Activated naive CD4-positive, alpha-beta T cell treated with anti-CD3 and anti-CD28 coated beads, Interleukin-2, amount 50 U/mL, for 72 hours (primary cell): Measurements from ENCODE around the gene TYMP. TPM values are rescaled to one million over a fixed set of nuclear protein-coding genes. Genes with fewer than 3 reads are reported as not detected.
A peak's percentile ranks its signal among the peaks of the same experiment; 100 is the strongest.

Experiments
- ATAC-seq, 2 donors: fragments of 150-1000 bp; cut with Tn5 transposase; 2 replicates each; pipeline ENCODE4 v1.10.0; 2021; ENCODE audit warnings: mild to moderate bottlenecking in 2 of 2, moderate library complexity in 2 of 2
- DNase-seq, 2 donors: peaks; one replicate each; pipeline ENCODE4 v3.0.0; 2021 to 2022; ENCODE audit warnings: low spot score in 2 of 2
- H3K27ac Mint-ChIP-seq, 2 donors: one replicate each; pipeline ENCODE4 v1.8.0; 2022; ENCODE audit warnings: mild to moderate bottlenecking in 2 of 2, mixed read lengths in 2 of 2
- H3K36me3 Mint-ChIP-seq, 2 donors: one replicate each; pipeline ENCODE4 v1.8.0; 2022; ENCODE audit warnings: mixed read lengths in 2 of 2
- H3K9me3 Mint-ChIP-seq, 2 donors: one replicate each; pipeline ENCODE4 v1.8.0; 2022; ENCODE audit warnings: mixed read lengths in 2 of 2
- total RNA-seq, 2 donors: library from RNA; stranded (reverse); gene quantifications; one replicate each; pipeline ENCODE4 v1.2.3, GENCODE V29; 2022

Gene TYMP, protein sequence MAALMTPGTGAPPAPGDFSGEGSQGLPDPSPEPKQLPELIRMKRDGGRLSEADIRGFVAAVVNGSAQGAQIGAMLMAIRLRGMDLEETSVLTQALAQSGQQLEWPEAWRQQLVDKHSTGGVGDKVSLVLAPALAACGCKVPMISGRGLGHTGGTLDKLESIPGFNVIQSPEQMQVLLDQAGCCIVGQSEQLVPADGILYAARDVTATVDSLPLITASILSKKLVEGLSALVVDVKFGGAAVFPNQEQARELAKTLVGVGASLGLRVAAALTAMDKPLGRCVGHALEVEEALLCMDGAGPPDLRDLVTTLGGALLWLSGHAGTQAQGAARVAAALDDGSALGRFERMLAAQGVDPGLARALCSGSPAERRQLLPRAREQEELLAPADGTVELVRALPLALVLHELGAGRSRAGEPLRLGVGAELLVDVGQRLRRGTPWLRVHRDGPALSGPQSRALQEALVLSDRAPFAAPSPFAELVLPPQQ
- total RNA-seq = 10 to 100 TPM; 20.8 to 74.5 TPM

DNA sequence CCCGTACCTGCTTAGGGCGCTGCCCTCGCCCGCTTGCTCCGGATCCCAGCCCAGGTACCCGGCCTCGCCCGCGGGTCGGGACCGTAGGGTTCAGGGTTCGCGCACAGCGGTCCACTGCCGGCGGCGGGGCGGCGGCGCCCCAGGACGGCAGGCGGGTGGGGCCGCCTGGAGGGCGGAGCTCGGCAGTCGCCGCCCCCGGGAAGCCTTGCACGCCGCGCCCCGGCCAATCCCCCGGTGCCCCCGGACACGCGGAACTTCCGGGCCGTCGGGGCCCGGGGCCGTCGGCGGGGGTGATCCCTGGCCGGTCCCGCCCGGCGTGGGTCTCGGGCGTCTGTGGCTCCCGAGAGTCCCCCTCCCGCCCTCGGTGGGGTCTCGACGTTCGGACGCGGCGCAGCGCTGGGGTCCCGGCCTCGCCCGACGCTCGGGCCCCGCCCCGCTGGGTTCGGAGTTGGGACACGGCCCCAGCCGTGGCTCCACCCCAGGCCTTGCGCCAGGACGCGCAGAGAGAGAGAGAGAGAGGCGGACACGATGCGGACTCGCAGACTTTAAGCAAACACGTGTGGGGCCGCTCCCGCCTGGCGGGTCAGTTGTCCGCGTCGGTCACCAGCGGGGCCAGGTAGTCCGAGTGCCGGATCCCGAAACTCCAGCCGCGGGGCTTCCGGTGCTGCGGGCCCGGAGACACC lies at the start of gene TYMP:
TYMP (minus strand) TSS at position 116 of the 683 bp plus-strand sequence. CDS start 303 bp downstream, outside the sequence.
- peak within 1 kb of the TSS; percentile 99 for H3K27ac Mint-ChIP-seq
- peak; percentile 79 to 84 for DNase-seq
- peaks cover 9 to 34% of the 10 kb centered on the region in 2 donors for H3K36me3 Mint-ChIP-seq
- ATAC-seq = peak; percentile 19 to 34
- H3K9me3 Mint-ChIP-seq = no peaks in the 10 kb centered on the region

GRCh38 chr22:50578776-50579310 lies 49.0 kb upstream of the TYMP start:
- Mint-ChIP-seq H3K36me3 (peaks cover 5 to 16% of the 10 kb centered on the region in 2 donors), H3K27ac (no peak overlapping the region), H3K9me3 (no peaks in the 10 kb centered on the region)
- ATAC-seq (no peak), DNase-seq (no peak)

DNA sequence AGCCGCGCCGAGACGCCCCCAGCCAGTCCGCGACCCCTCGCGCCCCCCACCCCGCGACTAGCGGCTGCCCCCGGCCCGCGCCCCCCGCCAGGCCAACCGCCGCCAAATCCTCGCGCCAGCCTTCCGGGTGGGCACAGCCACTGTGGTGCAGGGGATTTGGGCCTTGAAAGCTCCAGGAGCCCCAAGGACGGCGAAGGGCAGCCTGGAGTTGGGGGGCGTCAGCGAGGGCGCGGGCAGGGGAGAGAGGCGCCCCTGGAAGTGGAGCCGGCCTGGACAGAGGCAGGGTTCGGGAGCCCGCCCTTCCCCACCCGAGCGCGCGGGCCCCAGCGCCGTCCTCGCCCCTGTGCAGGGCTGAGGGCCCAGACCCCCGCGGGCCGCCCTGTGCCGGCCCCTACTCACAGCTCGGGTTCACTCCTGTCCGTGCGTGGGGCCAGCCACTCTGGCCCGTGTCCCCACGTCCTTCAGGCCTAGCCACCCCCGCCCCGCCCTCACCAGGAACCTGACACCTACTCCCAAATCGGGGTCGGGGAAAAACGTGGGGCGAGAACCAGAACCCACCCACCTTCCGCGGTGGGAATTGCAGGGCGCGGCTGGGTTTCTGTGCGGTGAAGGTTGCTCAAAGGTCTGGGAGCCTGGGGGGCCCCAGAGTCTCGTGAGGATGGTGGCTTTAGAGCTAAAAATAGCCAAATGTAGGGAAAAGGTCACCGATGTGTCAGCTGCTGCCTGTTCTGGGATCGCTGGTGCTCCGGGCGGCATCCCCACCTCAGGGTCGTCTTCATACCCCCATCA lies 48.4 kb upstream of the TYMP start, which contains the start of gene CPT1B:
CPT1B (minus strand) TSS at position 441 of the 789 bp plus-strand sequence. CDS start 512 bp downstream, outside the sequence.
- no peak for DNase-seq
- Mint-ChIP-seq H3K9me3 (no peaks in the 10 kb centered on the region), H3K36me3 (peaks cover 0 to 10% of the 10 kb centered on the region in 2 donors), H3K27ac (peak within 1 kb of the TSS in 1 of 2 donors; percentile 18)
- ATAC-seq = no peak

DNA sequence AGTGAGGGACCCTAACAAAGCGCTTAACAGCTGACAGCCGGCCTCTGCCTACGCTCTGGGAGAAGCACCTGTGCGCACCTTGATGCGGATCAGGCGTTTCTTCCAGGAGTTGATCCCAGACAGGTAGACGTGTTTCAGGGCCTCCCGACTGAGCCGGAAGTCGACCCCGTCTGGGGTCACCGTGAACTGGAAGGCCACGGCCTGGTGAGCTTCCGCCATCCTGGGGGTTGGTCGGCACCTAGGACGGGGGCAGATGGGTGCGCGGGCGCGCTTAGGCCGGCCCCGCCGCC lies 47.8 kb upstream of the TYMP start:
- ATAC-seq (no peak), DNase-seq (no peak)
- H3K9me3 Mint-ChIP-seq = no peaks in the 10 kb centered on the region
- H3K36me3 Mint-ChIP-seq = peaks cover 0 to 13% of the 10 kb centered on the region in 2 donors
- no peak overlapping the region for H3K27ac Mint-ChIP-seq

GRCh38 chr22:50576806-50577696 lies 47.2 kb upstream of the TYMP start:
- Mint-ChIP-seq H3K9me3 (no peaks in the 10 kb centered on the region), H3K27ac (peak overlapping the region in 1 of 2 donors; percentile 18), H3K36me3 (peaks cover 0 to 17% of the 10 kb centered on the region in 2 donors)
- ATAC-seq = no peak
- no peak for DNase-seq

GRCh38 chr22:50576070-50576469 lies 46.3 kb upstream of the TYMP start:
- ATAC-seq (no peak), DNase-seq (no peak)
- Mint-ChIP-seq H3K9me3 (no peaks in the 10 kb centered on the region), H3K36me3 (peaks cover 0 to 17% of the 10 kb centered on the region in 2 donors), H3K27ac (peak overlapping the region in 1 of 2 donors; percentile 56)

DNA sequence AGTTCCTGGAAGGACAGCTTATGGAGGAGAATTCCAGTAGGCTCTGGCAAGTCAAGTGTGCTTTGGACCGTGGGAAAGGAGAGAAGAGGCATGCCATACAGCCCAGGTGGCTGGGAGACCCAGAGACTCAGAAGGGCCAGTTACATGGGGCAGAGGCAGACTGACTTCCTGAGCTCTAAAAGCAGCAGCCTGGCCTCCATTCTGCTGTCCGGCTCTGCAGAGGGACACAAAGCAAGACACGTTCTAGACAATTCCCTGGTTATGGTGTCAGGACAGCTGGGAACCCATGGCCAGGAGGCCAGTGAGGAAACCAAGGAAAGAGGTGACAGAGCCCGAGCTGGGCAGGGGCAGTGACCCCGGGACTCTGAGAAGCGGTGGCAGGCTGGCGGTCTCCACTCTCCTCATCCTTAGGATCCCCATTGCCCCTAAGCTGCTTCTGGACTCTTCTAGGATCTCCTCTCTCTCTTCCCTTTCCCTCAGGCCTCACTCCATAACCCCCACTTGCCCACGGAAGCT lies 45.7 kb upstream of the TYMP start:
- peaks cover 0 to 17% of the 10 kb centered on the region in 2 donors for H3K36me3 Mint-ChIP-seq
- ATAC-seq (no peak), DNase-seq (no peak)
- no peaks in the 10 kb centered on the region for H3K9me3 Mint-ChIP-seq
- peak overlapping the region in 1 of 2 donors; percentile 56 for H3K27ac Mint-ChIP-seq

DNA sequence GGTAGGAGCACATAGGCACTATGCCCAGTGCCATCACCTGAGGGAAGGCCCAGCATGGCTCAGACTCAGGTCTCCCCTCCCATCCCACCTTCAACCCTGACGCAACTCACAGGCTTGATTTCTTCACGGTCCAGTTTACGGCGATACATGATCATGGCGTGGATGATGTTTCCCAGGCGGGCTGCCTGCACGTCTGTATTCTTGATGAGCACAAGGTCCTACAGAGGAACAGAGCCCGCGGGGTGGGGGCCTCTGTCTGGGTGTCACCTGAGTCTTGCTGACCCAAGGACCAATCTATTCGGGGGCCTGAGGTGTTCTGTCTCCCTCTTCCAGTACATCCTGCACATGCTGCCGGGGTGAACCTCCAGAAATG lies 44.6 kb upstream of the TYMP start:
- Mint-ChIP-seq H3K36me3 (peaks cover 1 to 8% of the 10 kb centered on the region in 2 donors), H3K27ac (no peak overlapping the region), H3K9me3 (no peaks in the 10 kb centered on the region)
- DNase-seq (no peak), ATAC-seq (no peak)

DNA sequence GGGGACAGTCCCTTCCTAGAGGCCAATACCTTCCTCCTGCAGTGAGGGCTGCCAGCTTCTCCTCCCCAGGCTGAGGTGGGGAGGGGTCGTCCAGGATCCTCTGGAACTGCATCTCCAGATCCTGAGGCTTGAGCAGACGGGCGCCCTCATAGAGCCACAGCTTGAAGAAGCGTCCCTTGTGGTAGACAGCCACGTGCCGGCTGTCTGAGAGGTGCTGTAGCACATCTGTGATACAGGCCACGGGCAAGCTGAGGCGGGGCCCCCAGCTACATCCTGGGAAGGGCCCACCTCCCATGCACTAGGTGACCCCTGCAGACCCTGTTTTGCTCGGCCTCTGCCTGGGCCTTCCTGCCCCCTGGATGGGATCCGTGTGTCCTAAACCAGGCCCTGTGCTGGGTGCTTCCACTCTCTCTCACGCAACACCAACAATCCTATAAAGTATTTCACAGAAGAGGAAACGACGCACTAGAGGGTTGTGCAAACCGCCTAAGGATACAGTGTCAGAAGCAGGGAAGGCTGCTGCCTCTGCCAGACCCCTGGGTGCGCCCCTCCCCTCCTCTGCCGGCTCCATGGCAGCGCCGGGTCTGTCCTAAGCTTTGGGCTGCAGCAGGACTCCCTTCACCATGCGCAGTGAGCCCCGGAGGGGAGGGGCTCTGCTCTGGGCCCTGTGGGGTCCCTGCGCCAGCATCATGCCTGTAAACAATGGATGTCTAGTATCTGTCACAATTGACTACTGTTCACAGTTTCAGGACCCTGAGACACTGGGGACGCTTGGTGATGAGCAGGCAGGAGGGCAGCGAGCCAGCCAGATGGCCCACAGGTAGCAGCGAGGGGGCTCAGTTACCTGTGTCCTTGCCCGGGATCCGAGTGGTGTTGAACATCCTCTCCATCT lies 43.9 kb upstream of the TYMP start:
- Mint-ChIP-seq H3K27ac (peak overlapping the region in 1 of 2 donors; percentile 55), H3K36me3 (peaks cover 5 to 7% of the 10 kb centered on the region in 2 donors), H3K9me3 (no peaks in the 10 kb centered on the region)
- no peak for ATAC-seq
- no peak for DNase-seq

GRCh38 chr22:50572965-50573364 lies 43.2 kb upstream of the TYMP start:
- H3K36me3 Mint-ChIP-seq = peaks cover 5 to 7% of the 10 kb centered on the region in 2 donors
- H3K27ac Mint-ChIP-seq = no peak overlapping the region
- no peak for DNase-seq

DNA sequence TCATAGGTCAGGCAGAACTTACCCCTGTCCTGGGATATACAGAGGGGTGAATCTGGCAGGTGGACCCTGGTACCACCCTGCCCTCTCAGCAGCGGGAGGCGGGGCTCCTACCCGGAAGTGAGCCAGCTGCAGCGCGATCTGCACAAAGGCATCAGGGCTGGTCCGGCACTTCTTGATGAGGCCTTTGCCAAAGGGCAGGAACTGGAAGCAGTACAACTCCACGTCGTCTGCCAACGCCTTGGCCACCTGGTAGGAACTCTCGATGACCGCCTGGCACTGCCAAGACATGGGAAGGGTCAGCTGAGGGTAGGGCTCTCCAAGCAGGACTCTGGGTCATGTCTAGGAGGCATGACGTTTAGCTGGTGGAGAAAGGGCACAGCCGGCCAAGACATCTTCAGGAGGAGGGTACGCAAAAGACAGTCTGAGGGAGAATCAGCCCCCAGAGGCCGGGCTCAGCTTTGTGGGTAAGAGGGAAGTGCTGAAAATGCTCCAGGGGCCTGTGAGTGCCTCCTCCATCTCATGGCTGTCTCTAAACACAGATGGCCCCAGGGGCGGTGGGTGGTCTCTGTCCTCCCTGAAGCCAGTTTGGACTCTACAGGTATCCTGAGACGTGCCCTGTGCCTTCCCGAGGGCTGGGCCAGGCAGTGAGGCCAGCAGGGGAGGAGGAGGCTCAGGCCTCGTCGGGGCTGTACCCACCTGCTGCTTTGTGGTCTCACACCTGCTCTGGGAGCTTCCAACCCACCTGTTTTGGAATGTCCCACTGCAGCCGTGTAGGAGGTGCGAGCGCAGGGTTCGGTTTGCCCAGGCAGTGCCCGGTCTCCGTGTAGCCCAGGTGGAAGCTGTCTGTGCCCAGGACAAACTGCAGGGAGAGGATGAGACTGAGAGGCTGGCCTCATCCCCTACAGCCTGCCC lies 41.7 kb upstream of the TYMP start:
- peak overlapping the region in 1 of 2 donors; percentile 60 for H3K27ac Mint-ChIP-seq
- H3K36me3 Mint-ChIP-seq = peaks cover 5 to 7% of the 10 kb centered on the region in 2 donors
- H3K9me3 Mint-ChIP-seq = no peaks in the 10 kb centered on the region
- ATAC-seq = no peak
- DNase-seq = no peak

More at GRCh38 chr22:50572965-50573364, 43.2 kb upstream of the TYMP start:
- no peak for ATAC-seq
- H3K9me3 Mint-ChIP-seq = no peaks in the 10 kb centered on the region

DNA sequence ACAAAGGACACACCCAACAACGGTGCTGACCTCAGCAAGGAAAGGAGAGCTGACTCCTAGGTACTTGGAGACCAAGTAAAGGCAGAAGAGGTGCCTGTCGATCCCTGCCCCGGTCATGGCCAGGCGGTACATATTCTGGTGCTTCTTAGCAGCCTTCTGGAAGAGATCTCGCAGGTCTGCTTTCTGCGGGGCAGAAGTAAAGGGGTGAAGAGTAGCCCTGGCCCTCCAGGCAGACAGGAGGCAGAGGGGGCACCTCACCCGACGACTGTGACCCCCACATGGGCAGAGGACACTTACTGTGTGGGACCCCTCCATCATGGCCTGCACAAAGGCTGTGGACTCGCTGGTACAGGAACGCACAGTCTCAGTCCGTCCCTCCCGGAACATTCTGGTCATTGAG lies 41.0 kb upstream of the TYMP start:
- ATAC-seq (no peak), DNase-seq (no peak)
- Mint-ChIP-seq H3K27ac (no peak overlapping the region), H3K9me3 (no peaks in the 10 kb centered on the region), H3K36me3 (peaks cover 5 to 7% of the 10 kb centered on the region in 2 donors)

GRCh38 chr22:50569896-50570535 lies 40.2 kb upstream of the TYMP start:
- Mint-ChIP-seq H3K36me3 (peaks cover 5 to 7% of the 10 kb centered on the region in 2 donors), H3K27ac (no peak overlapping the region), H3K9me3 (no peaks in the 10 kb centered on the region)
- ATAC-seq (no peak), DNase-seq (no peak)
